ENCODE measurements around the gene COL4A2.
A peak's percentile ranks its signal among the peaks of the same experiment; 100 is the strongest.

The COL4A2 gene

DNA sequence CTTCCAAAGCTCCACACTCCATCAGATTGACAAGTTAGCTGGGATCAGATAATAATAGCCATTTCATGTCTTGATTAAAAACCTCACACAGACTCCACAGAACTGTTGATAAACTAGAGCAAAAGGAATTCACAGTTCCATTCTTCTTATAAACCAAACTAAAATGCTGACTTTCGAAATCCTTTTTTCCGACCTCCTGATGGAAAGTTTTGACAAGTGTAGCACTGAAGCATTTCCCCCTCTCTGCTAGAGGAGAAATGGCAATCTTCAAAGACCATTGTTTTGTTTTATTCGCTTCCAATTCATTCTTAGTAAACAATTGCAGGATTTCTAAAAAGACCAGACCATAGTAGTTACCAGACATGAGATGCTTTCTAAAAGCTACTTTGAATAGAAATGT is 58.8 kb downstream of the COL4A2 start:
- TF ChIP-seq EZH2 (IDR thresholded peaks at IDR 0.05) (no peak), POLR2AphosphoS5 (IDR thresholded peaks at IDR 0.05; ENCODE audit: borderline replicate concordance, low read depth, low read length) (no peak), FOXP2 (optimal IDR thresholded peaks at IDR 0.05; ENCODE audit: control extremely low read depth, extremely low read length, insufficient read depth) (no peak)
- Histone ChIP-seq H3K4me3 (no peak overlapping the region), H3K27ac (no peak overlapping the region), H3K36me3 (ENCODE audit: insufficient read depth, low read length) (no peaks in the 10 kb centered on the region; the same call in 1 of the 2 replicates), H3K9ac (ENCODE audit: insufficient read length) (no peak overlapping the region), H3K9me3 (ENCODE audit: low read depth, low read length) (no peaks in the 10 kb centered on the region)
- DNase-seq (ENCODE audit: low read depth, low spot score) = no peak

DNA sequence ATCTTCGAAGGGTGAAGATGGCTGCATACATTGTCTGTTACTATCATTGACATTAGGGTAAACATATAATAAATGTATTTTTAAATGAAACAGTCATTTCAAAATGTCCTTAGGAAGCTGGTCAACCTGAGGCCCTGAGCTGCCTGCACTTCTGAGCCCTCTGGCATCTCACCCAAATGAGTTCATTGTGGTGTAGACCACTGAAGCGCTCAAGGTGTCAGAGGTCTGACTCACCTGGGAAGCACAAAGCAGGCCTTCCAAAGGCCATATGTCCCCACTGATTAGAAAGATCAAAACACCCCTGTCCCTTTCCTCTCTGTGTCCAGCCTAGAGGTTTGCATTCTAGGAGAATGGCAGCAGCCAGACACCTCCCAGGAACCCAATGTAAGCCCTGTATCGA is 59.6 kb downstream of the COL4A2 start:
- Histone ChIP-seq H3K27ac (no peak overlapping the region; the same call in 1 of the 2 replicates), H3K9ac (ENCODE audit: insufficient read length) (no peak overlapping the region)

DNA sequence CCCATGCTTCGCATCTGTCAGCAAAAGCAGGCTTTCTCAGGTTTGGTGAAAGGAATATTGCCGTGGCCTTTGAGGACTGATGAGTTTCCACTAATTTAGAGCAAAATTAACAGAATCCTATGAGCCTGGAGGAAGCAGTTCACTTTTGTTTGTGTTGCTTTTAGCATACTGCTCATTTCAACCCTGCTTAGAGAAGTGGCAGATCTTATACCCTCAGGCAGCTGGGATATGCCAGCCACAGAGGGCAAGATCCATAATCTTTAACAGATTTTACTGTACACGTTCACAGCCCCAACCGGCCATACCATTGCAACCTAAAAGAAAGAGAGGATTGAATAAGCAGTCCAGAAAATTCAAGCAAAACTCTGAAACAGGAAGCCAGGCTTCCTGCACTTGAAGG is 60.5 kb downstream of the COL4A2 start:
- DNase-seq (ENCODE audit: low read depth, low spot score) = no peak
- no peak overlapping the region for H3K9ac ChIP-seq (ENCODE audit: insufficient read length)
- TF ChIP-seq EZH2 (IDR thresholded peaks at IDR 0.05) (no peak), POLR2AphosphoS5 (IDR thresholded peaks at IDR 0.05; ENCODE audit: borderline replicate concordance, low read depth, low read length) (no peak), FOXP2 (optimal IDR thresholded peaks at IDR 0.05; ENCODE audit: control extremely low read depth, extremely low read length, insufficient read depth) (no peak)
- peak overlapping the region; percentile 58 for H3K27ac ChIP-seq
- no peaks in the 10 kb centered on the region for H3K36me3 ChIP-seq (ENCODE audit: insufficient read depth, low read length)
- H3K9me3 ChIP-seq (ENCODE audit: low read depth, low read length) = no peaks in the 10 kb centered on the region
- peak overlapping the region; percentile 18; the same call in 1 of the 2 replicates for H3K4me3 ChIP-seq

More for the DNA sequence above, 59.6 kb downstream of the COL4A2 start:
- TF ChIP-seq FOXP2 (optimal IDR thresholded peaks at IDR 0.05; ENCODE audit: control extremely low read depth, extremely low read length, insufficient read depth) (no peak), EZH2 (IDR thresholded peaks at IDR 0.05) (no peak), POLR2AphosphoS5 (IDR thresholded peaks at IDR 0.05; ENCODE audit: borderline replicate concordance, low read depth, low read length) (no peak)
- no peak overlapping the region for H3K4me3 ChIP-seq
- no peak for DNase-seq (ENCODE audit: low read depth, low spot score)
- H3K36me3 ChIP-seq (ENCODE audit: insufficient read depth, low read length) = no peaks in the 10 kb centered on the region; the same call in 1 of the 2 replicates
- no peaks in the 10 kb centered on the region for H3K9me3 ChIP-seq (ENCODE audit: low read depth, low read length)

DNA sequence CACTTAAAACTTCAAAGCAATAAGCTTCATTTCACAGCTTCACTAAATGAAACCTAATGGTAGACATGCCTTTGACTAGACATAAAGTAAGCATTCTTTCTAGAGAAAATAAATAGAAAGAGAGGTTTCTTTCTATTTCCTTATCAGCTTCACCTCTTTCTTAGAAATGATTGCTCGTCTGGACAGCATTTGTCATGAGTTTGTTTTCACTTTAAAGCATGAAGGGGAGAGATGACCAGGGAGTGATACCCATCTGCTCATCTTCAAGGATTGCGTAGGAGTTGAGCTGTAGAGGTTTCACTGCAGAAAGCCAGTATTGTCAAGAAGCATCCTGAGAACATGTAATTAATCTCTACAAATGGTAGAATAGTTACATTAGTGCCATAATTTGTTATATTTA is 61.3 kb downstream of the COL4A2 start:
- no peak for DNase-seq (ENCODE audit: low read depth, low spot score)
- Histone ChIP-seq H3K27ac (peak overlapping the region; percentile 58; the same call in 1 of the 2 replicates), H3K9ac (ENCODE audit: insufficient read length) (no peak overlapping the region), H3K9me3 (ENCODE audit: low read depth, low read length) (no peaks in the 10 kb centered on the region), H3K36me3 (ENCODE audit: insufficient read depth, low read length) (no peaks in the 10 kb centered on the region), H3K4me3 (no peak overlapping the region)
- TF ChIP-seq POLR2AphosphoS5 (IDR thresholded peaks at IDR 0.05; ENCODE audit: borderline replicate concordance, low read depth, low read length) = no peak
- TF ChIP-seq EZH2 (IDR thresholded peaks at IDR 0.05) = no peak
- no peak for TF ChIP-seq FOXP2 (optimal IDR thresholded peaks at IDR 0.05; ENCODE audit: control extremely low read depth, extremely low read length, insufficient read depth)

DNA sequence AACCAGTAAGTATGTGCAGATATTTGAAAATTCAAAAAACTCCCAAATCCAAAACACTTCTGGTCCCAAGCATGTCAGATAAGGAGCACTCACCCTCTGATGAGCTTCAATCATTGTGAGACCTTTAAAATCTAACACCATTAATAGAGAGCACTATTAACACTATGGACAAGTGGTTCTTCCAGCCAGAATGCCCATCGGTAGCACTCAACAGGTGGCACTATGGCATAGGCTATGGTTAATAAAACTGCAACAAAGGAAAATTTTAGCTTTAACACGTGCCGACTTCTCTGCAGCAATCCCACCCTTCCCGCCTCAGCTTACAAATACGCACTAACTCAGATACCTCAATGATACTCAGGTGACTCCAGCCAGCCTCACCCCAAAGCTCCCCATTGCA is 62.3 kb downstream of the COL4A2 start:
- TF ChIP-seq POLR2AphosphoS5 (IDR thresholded peaks at IDR 0.05; ENCODE audit: borderline replicate concordance, low read depth, low read length) (no peak), EZH2 (IDR thresholded peaks at IDR 0.05) (no peak), FOXP2 (optimal IDR thresholded peaks at IDR 0.05; ENCODE audit: control extremely low read depth, extremely low read length, insufficient read depth) (no peak)
- DNase-seq (ENCODE audit: low read depth, low spot score) = no peak
- H3K9ac ChIP-seq (ENCODE audit: insufficient read length) = no peak overlapping the region
- no peak overlapping the region for H3K4me3 ChIP-seq
- no peaks in the 10 kb centered on the region for H3K36me3 ChIP-seq (ENCODE audit: insufficient read depth, low read length)
- no peaks in the 10 kb centered on the region for H3K9me3 ChIP-seq (ENCODE audit: low read depth, low read length)
- no peak overlapping the region for H3K27ac ChIP-seq

DNA sequence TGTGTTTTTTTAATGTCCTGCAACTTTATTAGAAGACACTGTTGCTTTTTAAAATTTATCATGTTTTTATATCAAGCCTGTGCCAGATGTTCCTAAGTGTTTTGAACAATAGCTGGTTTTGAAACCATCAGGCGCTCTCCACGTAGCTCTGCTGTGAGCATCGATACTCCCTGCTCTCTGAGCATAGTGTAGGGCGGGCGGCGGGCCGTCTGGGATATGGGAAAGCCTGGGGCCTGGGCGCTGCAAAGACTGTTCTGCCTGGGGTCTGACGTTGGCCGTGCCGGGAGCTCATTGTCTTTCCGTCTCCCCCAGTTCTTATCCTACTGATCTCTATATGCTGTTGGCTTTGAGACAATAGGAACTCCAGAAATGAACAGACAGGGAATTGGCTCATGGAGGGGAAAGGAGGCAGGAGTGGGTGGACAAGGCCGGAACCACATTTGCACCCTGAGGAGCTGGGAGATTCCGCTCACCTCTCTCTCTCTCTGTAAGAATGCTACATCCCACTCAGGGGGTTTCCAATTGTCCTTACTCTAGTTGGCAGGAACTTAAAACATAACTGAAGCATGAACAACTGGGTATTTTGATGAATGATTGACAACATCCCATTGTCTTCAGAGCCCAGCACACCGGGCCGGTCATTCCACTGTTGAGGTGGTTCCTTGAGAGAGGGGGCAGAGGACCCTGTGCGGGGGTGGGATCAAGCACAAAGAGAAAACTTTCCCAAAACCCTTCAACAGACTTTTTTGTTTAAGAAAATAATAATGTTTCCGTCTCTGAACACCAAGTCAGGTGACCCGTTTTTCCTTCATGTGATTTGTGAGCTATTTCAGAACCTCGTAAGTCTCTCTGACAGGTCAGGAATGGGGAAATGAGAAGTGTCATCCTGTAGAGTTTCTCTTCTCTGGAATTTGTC is 64.7 kb downstream of the COL4A2 start:
- no peak overlapping the region for H3K4me3 ChIP-seq
- TF ChIP-seq EZH2 (IDR thresholded peaks at IDR 0.05) = no peak
- TF ChIP-seq POLR2AphosphoS5 (IDR thresholded peaks at IDR 0.05; ENCODE audit: borderline replicate concordance, low read depth, low read length) = no peak
- TF ChIP-seq FOXP2 (optimal IDR thresholded peaks at IDR 0.05; ENCODE audit: control extremely low read depth, extremely low read length, insufficient read depth) = no peak
- no peak overlapping the region for H3K27ac ChIP-seq
- no peaks in the 10 kb centered on the region for H3K36me3 ChIP-seq (ENCODE audit: insufficient read depth, low read length)
- H3K9me3 ChIP-seq (ENCODE audit: low read depth, low read length) = no peaks in the 10 kb centered on the region
- no peak for DNase-seq (ENCODE audit: low read depth, low spot score)
- no peak overlapping the region for H3K9ac ChIP-seq (ENCODE audit: insufficient read length)

DNA sequence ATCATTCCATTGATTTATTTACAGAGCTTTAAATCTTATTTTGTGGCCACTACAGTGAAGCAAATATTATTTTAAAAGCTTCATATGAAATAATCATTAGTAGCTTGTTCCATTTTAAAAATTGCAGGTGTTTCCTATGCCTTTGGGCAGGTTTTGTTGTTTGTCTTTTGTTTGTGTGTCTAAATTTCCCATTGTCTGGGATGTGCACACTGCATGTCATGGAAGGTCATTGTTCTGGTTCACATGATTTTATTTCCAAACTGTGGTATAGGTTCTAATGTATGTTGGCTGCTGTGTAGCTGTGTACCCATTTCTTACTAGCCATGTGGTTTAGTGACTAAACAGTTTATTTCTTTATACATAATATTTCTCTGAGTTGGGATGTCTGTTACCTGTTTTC is 65.6 kb downstream of the COL4A2 start:
- Histone ChIP-seq H3K27ac (no peak overlapping the region), H3K36me3 (ENCODE audit: insufficient read depth, low read length) (no peaks in the 10 kb centered on the region), H3K9me3 (ENCODE audit: low read depth, low read length) (no peaks in the 10 kb centered on the region), H3K4me3 (no peak overlapping the region), H3K9ac (ENCODE audit: insufficient read length) (no peak overlapping the region)
- DNase-seq (ENCODE audit: low read depth, low spot score) = no peak
- TF ChIP-seq EZH2 (IDR thresholded peaks at IDR 0.05) = no peak
- no peak for TF ChIP-seq FOXP2 (optimal IDR thresholded peaks at IDR 0.05; ENCODE audit: control extremely low read depth, extremely low read length, insufficient read depth)
- no peak for TF ChIP-seq POLR2AphosphoS5 (IDR thresholded peaks at IDR 0.05; ENCODE audit: borderline replicate concordance, low read depth, low read length)

DNA sequence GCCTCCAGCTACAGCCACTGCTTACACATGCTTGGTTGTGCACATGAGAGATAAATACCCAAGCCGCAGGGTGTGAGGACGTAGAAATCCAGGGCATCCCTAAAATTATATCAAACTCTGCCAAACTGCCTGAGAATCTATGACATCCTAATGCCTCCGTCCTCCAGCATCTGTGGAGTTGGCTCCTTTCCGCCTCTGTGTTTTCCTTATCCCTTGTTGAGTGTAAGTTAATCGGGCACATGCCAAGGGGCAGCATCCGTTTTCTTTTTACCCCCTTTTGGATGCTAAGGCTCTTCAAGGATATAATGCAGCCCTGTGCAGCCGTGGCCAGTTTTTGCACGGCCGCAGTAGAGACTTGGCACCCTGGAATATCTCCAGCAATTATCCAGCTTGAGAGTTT is 66.5 kb downstream of the COL4A2 start:
- Histone ChIP-seq H3K9me3 (ENCODE audit: low read depth, low read length) (no peaks in the 10 kb centered on the region), H3K9ac (ENCODE audit: insufficient read length) (no peak overlapping the region), H3K36me3 (ENCODE audit: insufficient read depth, low read length) (no peaks in the 10 kb centered on the region), H3K4me3 (no peak overlapping the region), H3K27ac (no peak overlapping the region)
- DNase-seq (ENCODE audit: low read depth, low spot score) = no peak
- TF ChIP-seq POLR2AphosphoS5 (IDR thresholded peaks at IDR 0.05; ENCODE audit: borderline replicate concordance, low read depth, low read length) = no peak
- no peak for TF ChIP-seq EZH2 (IDR thresholded peaks at IDR 0.05)
- no peak for TF ChIP-seq FOXP2 (optimal IDR thresholded peaks at IDR 0.05; ENCODE audit: control extremely low read depth, extremely low read length, insufficient read depth)
